ENCODE data around the gene PASD1.
"Not testable (repeated sequence)": the region's sequence is repeated elsewhere in the genome, so short reads cannot be mapped to it uniquely, and the experiment has no call there.

Gene PASD1

DNA sequence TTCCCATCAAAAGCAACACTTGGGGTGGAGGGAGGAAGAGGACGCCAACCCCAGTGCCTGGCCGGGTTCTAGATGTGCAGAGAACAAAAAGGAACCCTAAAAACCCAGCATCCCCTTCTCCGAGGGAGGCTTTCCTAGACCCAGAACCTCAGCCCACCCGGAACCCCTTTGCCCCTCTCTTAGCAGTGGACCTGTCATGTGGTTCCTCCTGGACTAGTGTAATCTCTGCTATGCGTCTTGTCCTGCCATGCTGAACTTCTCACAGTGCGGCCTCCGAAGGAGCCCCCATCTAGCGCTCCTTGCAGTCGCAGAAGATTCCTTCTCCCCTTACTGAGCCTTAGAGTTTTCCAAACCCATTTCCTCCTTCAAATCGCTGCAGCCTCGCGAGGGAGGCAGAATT is 130.6 kb downstream of the PASD1 start:
- H3K79me2 ChIP-seq (ENCODE audit: insufficient read depth, low read length) = no peaks in the 10 kb centered on the region
- no peak overlapping the region for H3K4me3 ChIP-seq (ENCODE audit: low read depth in 1 of 2, low read length in 2 of 2)
- DNase-seq = no peak
- no peaks in the 10 kb centered on the region for H3K27me3 ChIP-seq (ENCODE audit: insufficient read depth, low read length, poor library complexity)
- no peak for TF ChIP-seq EZH2 (IDR thresholded peaks at IDR 0.05; ENCODE audit: borderline replicate concordance, low read depth, low read length, severe bottlenecking)
- TF ChIP-seq, protein P1, sequence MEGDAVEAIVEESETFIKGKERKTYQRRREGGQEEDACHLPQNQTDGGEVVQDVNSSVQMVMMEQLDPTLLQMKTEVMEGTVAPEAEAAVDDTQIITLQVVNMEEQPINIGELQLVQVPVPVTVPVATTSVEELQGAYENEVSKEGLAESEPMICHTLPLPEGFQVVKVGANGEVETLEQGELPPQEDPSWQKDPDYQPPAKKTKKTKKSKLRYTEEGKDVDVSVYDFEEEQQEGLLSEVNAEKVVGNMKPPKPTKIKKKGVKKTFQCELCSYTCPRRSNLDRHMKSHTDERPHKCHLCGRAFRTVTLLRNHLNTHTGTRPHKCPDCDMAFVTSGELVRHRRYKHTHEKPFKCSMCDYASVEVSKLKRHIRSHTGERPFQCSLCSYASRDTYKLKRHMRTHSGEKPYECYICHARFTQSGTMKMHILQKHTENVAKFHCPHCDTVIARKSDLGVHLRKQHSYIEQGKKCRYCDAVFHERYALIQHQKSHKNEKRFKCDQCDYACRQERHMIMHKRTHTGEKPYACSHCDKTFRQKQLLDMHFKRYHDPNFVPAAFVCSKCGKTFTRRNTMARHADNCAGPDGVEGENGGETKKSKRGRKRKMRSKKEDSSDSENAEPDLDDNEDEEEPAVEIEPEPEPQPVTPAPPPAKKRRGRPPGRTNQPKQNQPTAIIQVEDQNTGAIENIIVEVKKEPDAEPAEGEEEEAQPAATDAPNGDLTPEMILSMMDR (IDR thresholded peaks at IDR 0.05; ENCODE audit: borderline replicate concordance, extremely low read depth, low read length, poor library complexity, severe bottlenecking) = no peak
- no peaks in the 10 kb centered on the region for H4K20me1 ChIP-seq (ENCODE audit: insufficient read depth, low read length)
- no peaks in the 10 kb centered on the region for H3K4me1 ChIP-seq (ENCODE audit: insufficient read depth, low read length)
- H2AFZ ChIP-seq (ENCODE audit: low read depth, low read length) = no peak overlapping the region
- no peaks in the 10 kb centered on the region for H3K9me3 ChIP-seq (ENCODE audit: insufficient read depth, low read length, severe bottlenecking)
- no peaks in the 10 kb centered on the region for H3K36me3 ChIP-seq (ENCODE audit: insufficient read depth, low read length)
- no peak overlapping the region for H3K4me2 ChIP-seq (ENCODE audit: insufficient read depth, low read length)
- no peak for ATAC-seq (ENCODE audit: insufficient read depth, low read depth)
- H3K27ac ChIP-seq (ENCODE audit: low read length) = no peak overlapping the region
- H3K9ac ChIP-seq (ENCODE audit: low read depth, low read length) = no peak overlapping the region

GRCh38 chrX:151694661-151695582 is 131.4 kb downstream of the PASD1 start, which contains the start of gene PRRG3:
PRRG3 (plus strand) TSS chrX:151695458; CDS start chrX:151698815, 3,357 bp downstream.
- DNase-seq (no peak), ATAC-seq (ENCODE audit: insufficient read depth, low read depth) (no peak)
- Histone ChIP-seq H3K36me3 (ENCODE audit: insufficient read depth, low read length) (no peaks in the 10 kb centered on the region), H2AFZ (ENCODE audit: low read depth, low read length) (no peak within 1 kb of the TSS), H3K9ac (ENCODE audit: low read depth, low read length) (no peak within 1 kb of the TSS), H3K4me3 (ENCODE audit: low read depth in 1 of 2, low read length in 2 of 2) (no peak within 1 kb of the TSS), H4K20me1 (ENCODE audit: insufficient read depth, low read length) (no peaks in the 10 kb centered on the region), H3K27me3 (ENCODE audit: insufficient read depth, low read length, poor library complexity) (no peaks in the 10 kb centered on the region), H3K9me3 (ENCODE audit: insufficient read depth, low read length, severe bottlenecking) (no peaks in the 10 kb centered on the region), H3K79me2 (ENCODE audit: insufficient read depth, low read length) (no peaks in the 10 kb centered on the region), H3K4me1 (ENCODE audit: insufficient read depth, low read length) (no peaks in the 10 kb centered on the region), H3K4me2 (ENCODE audit: insufficient read depth, low read length) (no peak within 1 kb of the TSS), H3K27ac (ENCODE audit: low read length) (no peak within 1 kb of the TSS)
- no peak for TF ChIP-seq EZH2 (IDR thresholded peaks at IDR 0.05; ENCODE audit: borderline replicate concordance, low read depth, low read length, severe bottlenecking)
- TF ChIP-seq, protein P1 (IDR thresholded peaks at IDR 0.05; ENCODE audit: borderline replicate concordance, extremely low read depth, low read length, poor library complexity, severe bottlenecking) = no peak

- TF ChIP-seq EZH2 (IDR thresholded peaks at IDR 0.05; ENCODE audit: borderline replicate concordance, low read depth, low read length, severe bottlenecking) = no peak
- TF ChIP-seq, protein P1 (IDR thresholded peaks at IDR 0.05; ENCODE audit: borderline replicate concordance, extremely low read depth, low read length, poor library complexity, severe bottlenecking) = no peak
- ATAC-seq (ENCODE audit: insufficient read depth, low read depth) (no peak), DNase-seq (no peak)
- Histone ChIP-seq H3K27me3 (ENCODE audit: insufficient read depth, low read length, poor library complexity) (no peaks in the 10 kb centered on the region), H3K79me2 (ENCODE audit: insufficient read depth, low read length) (no peaks in the 10 kb centered on the region), H2AFZ (ENCODE audit: low read depth, low read length) (no peak overlapping the region), H3K36me3 (ENCODE audit: insufficient read depth, low read length) (no peaks in the 10 kb centered on the region), H3K4me1 (ENCODE audit: insufficient read depth, low read length) (no peaks in the 10 kb centered on the region), H3K27ac (ENCODE audit: low read length) (no peak overlapping the region), H3K9me3 (ENCODE audit: insufficient read depth, low read length, severe bottlenecking) (no peaks in the 10 kb centered on the region), H3K4me2 (ENCODE audit: insufficient read depth, low read length) (no peak overlapping the region), H4K20me1 (ENCODE audit: insufficient read depth, low read length) (no peaks in the 10 kb centered on the region), H3K4me3 (ENCODE audit: low read depth in 1 of 2, low read length in 2 of 2) (no peak overlapping the region), H3K9ac (ENCODE audit: low read depth, low read length) (no peak overlapping the region)
Measured at GRCh38 chrX:151695583-151696340, 132.3 kb downstream of the PASD1 start.

DNA sequence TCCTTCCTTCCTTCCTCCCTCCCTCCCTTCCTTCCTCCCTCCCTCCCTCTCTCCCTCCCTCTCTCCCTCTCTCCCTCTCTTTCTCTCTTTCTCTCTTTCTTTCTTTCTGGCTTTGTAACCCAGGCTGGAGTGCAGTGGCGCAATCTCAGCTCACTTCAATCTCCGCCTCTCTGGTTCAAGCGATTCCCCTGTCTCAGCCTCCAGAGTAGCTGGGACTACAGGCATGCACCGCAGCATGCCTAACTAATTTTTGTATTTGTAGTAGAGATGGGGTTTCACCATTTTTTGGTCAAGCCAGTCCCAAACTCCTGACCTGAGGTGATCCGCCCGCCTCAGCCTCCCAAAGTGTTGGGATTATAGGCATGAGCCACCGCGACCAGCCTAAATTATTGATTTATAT is 133.6 kb downstream of the PASD1 start:
- H3K9ac ChIP-seq (ENCODE audit: low read depth, low read length); ATAC-seq (ENCODE audit: insufficient read depth, low read depth); H3K36me3 ChIP-seq (ENCODE audit: insufficient read depth, low read length); H3K4me1 ChIP-seq (ENCODE audit: insufficient read depth, low read length); H3K9me3 ChIP-seq (ENCODE audit: insufficient read depth, low read length, severe bottlenecking); DNase-seq; H3K27ac ChIP-seq (ENCODE audit: low read length); H2AFZ ChIP-seq (ENCODE audit: low read depth, low read length); H3K27me3 ChIP-seq (ENCODE audit: insufficient read depth, low read length, poor library complexity); H3K4me3 ChIP-seq (ENCODE audit: low read depth in 1 of 2, low read length in 2 of 2); H3K79me2 ChIP-seq (ENCODE audit: insufficient read depth, low read length); H3K4me2 ChIP-seq (ENCODE audit: insufficient read depth, low read length); H4K20me1 ChIP-seq (ENCODE audit: insufficient read depth, low read length): not testable (repeated sequence)
